Fibroblast of lung (primary cell): ENCODE results near the gene C21orf58. TPM values are rescaled to one million over a fixed set of nuclear protein-coding genes. Genes with fewer than 3 reads are reported as not detected.

ENCODE experiments used
- DNase-seq, 2 donors: peaks; one replicate each; pipeline versions ENCODE4 v3.0.0 to v3.0.0-alpha.2; 2010; ENCODE audit warnings: low read depth in 2 of 2
- H2AFZ ChIP-seq: 2 replicates; pipeline ENCODE4 v1.5.1; 2012; ENCODE audit warnings: low read length, control low read depth, inconsistent platforms
- H3K27ac ChIP-seq: 2 replicates; pipeline ENCODE4 v1.5.1; 2011; ENCODE audit warnings: low read length, control low read depth; ENCODE audit not compliant: insufficient read depth
- H3K27me3 ChIP-seq: 2 replicates; pipeline ENCODE4 v1.5.1; 2011; ENCODE audit warnings: mild to moderate bottlenecking, low read length; ENCODE audit not compliant: control insufficient read depth, insufficient read depth
- H3K36me3 ChIP-seq: 2 replicates; pipeline ENCODE4 v1.5.1; 2011; ENCODE audit warnings: low read length; ENCODE audit not compliant: control insufficient read depth, insufficient read depth
- H3K4me1 ChIP-seq: 2 replicates; pipeline ENCODE4 v1.5.1; 2011; ENCODE audit warnings: low read length; ENCODE audit not compliant: control insufficient read depth, insufficient read depth; ENCODE audit errors: extremely low read depth
- H3K4me2 ChIP-seq: 2 replicates; pipeline ENCODE4 v1.5.1; 2011; ENCODE audit warnings: low read length, control low read depth; ENCODE audit not compliant: insufficient read depth; ENCODE audit errors: extremely low read depth
- H3K4me3 ChIP-seq, 4 experiments: fragments of 200-600 bp in 1 of 4; sonication (generic) in 1 of 4; replicated peaks in 1 of 4; 2 replicates each; pipeline ENCODE4 v1.5.1; 2011 to 2016; ENCODE audit warnings: low read length in 4 of 4, low read depth in 3 of 4, mild to moderate bottlenecking in 3 of 4, control low read depth in 2 of 4, inconsistent platforms in 1 of 4, mixed read lengths in 1 of 4; ENCODE audit not compliant: insufficient read depth in 1 of 4; ENCODE audit errors: control extremely low read depth in 1 of 4
- H3K79me2 ChIP-seq: 2 replicates; pipeline ENCODE4 v1.5.1; 2012; ENCODE audit warnings: mild to moderate bottlenecking, low read length, inconsistent platforms; ENCODE audit not compliant: control insufficient read depth, insufficient read depth
- H3K9ac ChIP-seq: 2 replicates; pipeline ENCODE4 v1.5.1; 2011; ENCODE audit warnings: mild to moderate bottlenecking, low read length, control low read depth; ENCODE audit not compliant: insufficient read depth
- H3K9me3 ChIP-seq: 2 replicates; pipeline ENCODE4 v1.5.1; 2012; ENCODE audit warnings: low read depth, low read length; ENCODE audit not compliant: control insufficient read depth, insufficient read depth
- H4K20me1 ChIP-seq: 2 replicates; pipeline ENCODE4 v1.5.1; 2011; ENCODE audit warnings: low read length; ENCODE audit not compliant: control insufficient read depth, insufficient read depth; ENCODE audit errors: extremely low read depth
- EZH2 ChIP-seq: IDR thresholded peaks from 2 replicates; pipeline ENCODE4 v1.5.1; 2012; ENCODE audit warnings: low read length, control low read depth, mild to moderate bottlenecking; ENCODE audit errors: missing control alignments
- polyA plus RNA-seq, 2 donors: library from polyadenylated mRNA; depleted of rRNA in 1 of 2; stranded (reverse) in 1 of 2; unstranded in 1 of 2; fragments of >200 nt; gene quantifications; 2 replicates each; pipeline ENCODE4 v1.2.1, GENCODE V29; 2011 to 2012; ENCODE audit warnings: missing spikeins in 1 of 2
- total RNA-seq: library from RNA; depleted of rRNA; stranded (reverse); fragments of >200 nt; gene quantifications from 2 replicates; pipeline ENCODE4 v1.2.1, GENCODE V29; 2014
- TF ChIP-seq, protein P1 (sequence below), 2 donors: IDR thresholded peaks in 1 of 2; conservative IDR thresholded peaks in 1 of 2; 1 replicate in 1 of 2; 2 replicates in 1 of 2; pipeline ENCODE4 v1.5.1; 2011 to 2012; ENCODE audit warnings: low read length in 2 of 2, control low read depth in 1 of 2, inconsistent platforms in 1 of 2, low read depth in 1 of 2, mild to moderate bottlenecking in 1 of 2

C21orf58 gene
- total and polyA plus RNA-seq, 2 donors (not counting 1 experiment from before 2014, with no cell fraction given) = 1.4 to 2.5 TPM

DNA sequence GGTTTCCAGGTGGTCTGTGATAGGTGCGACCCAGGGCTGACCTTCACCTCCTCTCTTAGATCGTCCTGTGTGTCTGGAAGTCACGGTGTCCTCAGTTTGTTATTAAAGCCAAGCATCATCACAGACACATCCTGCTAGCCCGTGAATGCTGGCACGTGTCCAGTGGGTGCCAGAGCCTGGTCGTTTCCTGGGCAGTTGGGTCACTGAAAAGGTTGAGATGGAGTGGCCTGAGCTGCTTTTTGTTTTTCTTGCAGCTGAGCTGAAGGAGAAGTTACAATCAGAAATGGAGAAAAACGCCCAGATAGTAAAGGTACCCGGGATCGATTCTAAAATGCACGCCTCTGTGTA is 23.5 kb upstream of the C21orf58 start:
- H3K79me2 ChIP-seq = peaks cover 5% of the 10 kb centered on the region
- no peak overlapping the region for H3K4me3 ChIP-seq
- no peak overlapping the region for H3K27ac ChIP-seq
- TF ChIP-seq, protein P1, sequence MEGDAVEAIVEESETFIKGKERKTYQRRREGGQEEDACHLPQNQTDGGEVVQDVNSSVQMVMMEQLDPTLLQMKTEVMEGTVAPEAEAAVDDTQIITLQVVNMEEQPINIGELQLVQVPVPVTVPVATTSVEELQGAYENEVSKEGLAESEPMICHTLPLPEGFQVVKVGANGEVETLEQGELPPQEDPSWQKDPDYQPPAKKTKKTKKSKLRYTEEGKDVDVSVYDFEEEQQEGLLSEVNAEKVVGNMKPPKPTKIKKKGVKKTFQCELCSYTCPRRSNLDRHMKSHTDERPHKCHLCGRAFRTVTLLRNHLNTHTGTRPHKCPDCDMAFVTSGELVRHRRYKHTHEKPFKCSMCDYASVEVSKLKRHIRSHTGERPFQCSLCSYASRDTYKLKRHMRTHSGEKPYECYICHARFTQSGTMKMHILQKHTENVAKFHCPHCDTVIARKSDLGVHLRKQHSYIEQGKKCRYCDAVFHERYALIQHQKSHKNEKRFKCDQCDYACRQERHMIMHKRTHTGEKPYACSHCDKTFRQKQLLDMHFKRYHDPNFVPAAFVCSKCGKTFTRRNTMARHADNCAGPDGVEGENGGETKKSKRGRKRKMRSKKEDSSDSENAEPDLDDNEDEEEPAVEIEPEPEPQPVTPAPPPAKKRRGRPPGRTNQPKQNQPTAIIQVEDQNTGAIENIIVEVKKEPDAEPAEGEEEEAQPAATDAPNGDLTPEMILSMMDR (conservative IDR thresholded peaks at IDR 0.05 in 1 of 2, IDR thresholded peaks at IDR 0.05 in 1 of 2; ENCODE audit: low read depth in 1 of 2, low read length in 2 of 2) = no peak
- no peak for TF ChIP-seq EZH2
- peaks cover 29% of the 10 kb centered on the region for H3K36me3 ChIP-seq
- H3K4me1 ChIP-seq = no peaks in the 10 kb centered on the region
- H4K20me1 ChIP-seq = no peaks in the 10 kb centered on the region
- H3K27me3 ChIP-seq = no peaks in the 10 kb centered on the region
- H3K9ac ChIP-seq = no peak overlapping the region
- H3K4me2 ChIP-seq = no peak overlapping the region
- no peak overlapping the region for H2AFZ ChIP-seq
- H3K9me3 ChIP-seq = no peaks in the 10 kb centered on the region
- no peak for DNase-seq

DNA sequence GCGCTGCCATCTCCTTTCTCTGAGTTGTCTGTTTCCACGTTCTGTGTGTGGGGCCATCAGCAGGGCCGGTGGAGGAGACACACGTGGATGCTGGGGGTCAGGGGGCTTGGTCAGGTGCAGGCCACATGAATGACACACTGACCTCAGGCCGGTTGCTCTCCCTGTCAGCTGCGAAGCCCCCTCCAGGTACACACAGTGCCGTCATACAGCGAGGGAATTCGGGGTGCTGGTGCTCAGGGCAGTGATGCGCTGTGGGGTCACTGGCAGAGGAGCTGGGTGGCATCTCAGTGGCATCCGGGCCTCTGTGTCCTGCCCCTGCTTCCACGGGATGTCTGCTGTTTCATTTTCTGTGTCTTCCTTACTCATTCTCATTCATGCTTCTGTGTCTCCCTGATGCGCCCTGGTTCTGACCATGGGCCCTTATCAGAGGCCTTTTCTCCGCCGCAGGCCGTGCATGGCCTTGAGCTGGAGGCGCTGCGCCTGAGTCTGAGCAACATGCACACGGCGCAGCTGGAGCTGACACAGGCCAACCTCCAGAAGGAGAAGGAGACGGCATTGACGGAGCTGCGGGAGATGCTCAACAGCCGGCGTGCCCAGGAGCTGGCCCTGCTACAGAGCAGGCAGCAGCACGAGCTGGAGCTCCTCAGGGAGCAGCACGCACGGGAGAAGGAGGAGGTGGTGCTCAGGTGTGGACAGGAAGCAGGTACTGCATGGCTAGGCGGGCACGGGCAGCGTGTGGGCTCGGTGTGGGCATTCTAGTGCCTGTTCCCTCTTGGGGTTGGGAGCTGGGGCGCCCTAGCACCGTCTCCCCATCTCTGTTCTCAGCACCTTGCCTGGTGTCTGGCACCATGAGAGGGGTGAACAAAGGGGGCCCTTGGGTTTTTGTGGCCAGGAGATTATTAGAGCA is 22.9 kb upstream of the C21orf58 start:
- TF ChIP-seq EZH2 = no peak
- TF ChIP-seq, protein P1 (conservative IDR thresholded peaks at IDR 0.05 in 1 of 2, IDR thresholded peaks at IDR 0.05 in 1 of 2; ENCODE audit: low read depth in 1 of 2, low read length in 2 of 2) = no peak
- no peak for DNase-seq
- H3K27ac ChIP-seq = no peak overlapping the region
- H3K9me3 ChIP-seq = no peaks in the 10 kb centered on the region
- H3K4me3 ChIP-seq = no peak overlapping the region
- H3K27me3 ChIP-seq = no peaks in the 10 kb centered on the region
- H3K36me3 ChIP-seq = peaks cover 24% of the 10 kb centered on the region
- no peaks in the 10 kb centered on the region for H3K4me1 ChIP-seq
- H3K79me2 ChIP-seq = peaks cover 6% of the 10 kb centered on the region
- H3K9ac ChIP-seq = no peak overlapping the region
- no peaks in the 10 kb centered on the region for H4K20me1 ChIP-seq
- H2AFZ ChIP-seq = no peak overlapping the region
- no peak overlapping the region for H3K4me2 ChIP-seq

DNA sequence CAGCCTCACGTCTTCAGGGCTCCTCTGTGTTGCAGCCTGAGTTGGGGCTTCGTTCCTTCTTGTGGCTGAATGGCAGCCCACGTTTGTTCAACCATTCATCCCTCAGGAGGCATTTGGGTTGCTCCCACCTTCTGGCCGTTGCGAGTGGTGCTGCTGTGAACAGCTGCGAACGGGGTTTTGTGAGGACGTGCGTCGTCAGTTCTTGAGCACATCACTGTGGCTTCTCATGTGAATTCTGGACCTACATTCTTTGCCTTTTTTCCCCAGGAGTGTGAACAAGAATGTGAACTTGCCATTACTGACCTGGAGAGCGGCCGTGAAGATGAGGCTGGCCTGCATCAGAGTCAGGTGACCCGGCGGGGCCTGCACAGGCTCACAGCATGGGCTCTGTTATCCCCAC is 22.2 kb upstream of the C21orf58 start:
- no peak overlapping the region for H3K4me2 ChIP-seq
- no peak for DNase-seq
- H3K4me1 ChIP-seq = no peaks in the 10 kb centered on the region
- H3K9me3 ChIP-seq = no peaks in the 10 kb centered on the region
- TF ChIP-seq, protein P1 (conservative IDR thresholded peaks at IDR 0.05 in 1 of 2, IDR thresholded peaks at IDR 0.05 in 1 of 2; ENCODE audit: low read depth in 1 of 2, low read length in 2 of 2) = no peak
- TF ChIP-seq EZH2 = no peak
- no peak overlapping the region for H3K4me3 ChIP-seq
- H3K79me2 ChIP-seq = peaks cover 6% of the 10 kb centered on the region
- peaks cover 23% of the 10 kb centered on the region for H3K36me3 ChIP-seq
- H3K27ac ChIP-seq = no peak overlapping the region
- no peaks in the 10 kb centered on the region for H4K20me1 ChIP-seq
- no peak overlapping the region for H3K9ac ChIP-seq
- H2AFZ ChIP-seq = no peak overlapping the region
- no peaks in the 10 kb centered on the region for H3K27me3 ChIP-seq
